Measurements from ENCODE around the gene ZFR. TPM values are rescaled to one million over a fixed set of nuclear protein-coding genes. Genes with fewer than 3 reads are reported as not detected.

The ZFR gene
- total and polyA plus RNA-seq, 8 donors, result 47.1 to 116 (median 103) TPM

DNA sequence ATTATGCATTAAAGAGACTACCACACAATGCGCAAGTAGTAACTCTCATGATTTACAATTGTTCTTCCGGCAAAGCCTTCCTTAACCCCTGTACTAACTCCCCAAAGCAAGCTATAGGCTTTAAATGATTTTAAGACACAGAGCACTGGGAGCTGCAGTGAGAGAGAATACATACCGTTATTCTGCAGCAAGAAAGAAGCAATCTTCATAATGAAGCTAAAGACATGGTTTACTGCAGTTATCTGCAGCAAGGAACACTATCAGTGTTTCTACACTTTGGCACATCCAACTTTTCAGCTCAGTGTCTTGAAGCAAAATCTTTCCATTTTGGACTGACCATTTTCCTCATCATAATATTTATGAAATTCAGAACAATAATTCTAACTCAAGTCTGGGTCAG is 61.0 kb downstream of the ZFR start:
- H3K9me3 ChIP-seq, result no peaks in the 10 kb centered on the region
- DNase-seq (no peak), ATAC-seq (no peak)
- intact Hi-C loops (cut with DNase I), result no loop called here
- no peak overlapping the region for H3K4me3 ChIP-seq
- peaks cover 0 to 9% of the 10 kb centered on the region in 2 donors for H3K4me1 ChIP-seq
- H3K27ac ChIP-seq, result no peak overlapping the region
- no peak for TF ChIP-seq CTCF (IDR thresholded peaks at IDR 0.05)
- H3K27me3 ChIP-seq, result no peaks in the 10 kb centered on the region
- H3K36me3 ChIP-seq, result peaks cover 0 to 90% of the 10 kb centered on the region in 2 donors

DNA sequence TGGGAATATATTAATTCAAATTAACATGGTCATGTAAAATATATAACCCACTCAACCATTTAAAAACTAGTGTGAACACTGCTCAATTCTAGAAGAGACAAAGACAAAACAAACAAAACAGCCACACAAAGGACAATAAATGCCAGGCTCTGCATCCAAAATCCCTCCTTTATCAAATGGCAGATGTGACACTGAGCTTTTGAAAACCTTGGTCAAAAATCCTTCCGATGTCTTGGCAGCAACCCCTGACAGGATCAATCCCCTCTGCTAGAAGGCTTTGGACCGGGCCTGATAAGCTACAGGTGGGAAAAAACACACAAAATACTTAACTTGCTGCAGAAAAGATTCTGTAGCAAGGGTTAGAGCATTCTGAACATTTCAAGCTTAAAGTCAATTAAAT is 61.5 kb downstream of the ZFR start:
- H3K27ac ChIP-seq, result no peak overlapping the region
- TF ChIP-seq CTCF (IDR thresholded peaks at IDR 0.05), result no peak
- intact Hi-C loops (cut with DNase I), result no loop called here
- no peak overlapping the region for H3K4me3 ChIP-seq
- no peak for ATAC-seq
- H3K36me3 ChIP-seq, result peaks cover 0 to 90% of the 10 kb centered on the region in 2 donors
- H3K9me3 ChIP-seq, result no peaks in the 10 kb centered on the region
- DNase-seq, result no peak
- no peaks in the 10 kb centered on the region for H3K27me3 ChIP-seq
- peaks cover 0 to 5% of the 10 kb centered on the region in 2 donors for H3K4me1 ChIP-seq

DNA sequence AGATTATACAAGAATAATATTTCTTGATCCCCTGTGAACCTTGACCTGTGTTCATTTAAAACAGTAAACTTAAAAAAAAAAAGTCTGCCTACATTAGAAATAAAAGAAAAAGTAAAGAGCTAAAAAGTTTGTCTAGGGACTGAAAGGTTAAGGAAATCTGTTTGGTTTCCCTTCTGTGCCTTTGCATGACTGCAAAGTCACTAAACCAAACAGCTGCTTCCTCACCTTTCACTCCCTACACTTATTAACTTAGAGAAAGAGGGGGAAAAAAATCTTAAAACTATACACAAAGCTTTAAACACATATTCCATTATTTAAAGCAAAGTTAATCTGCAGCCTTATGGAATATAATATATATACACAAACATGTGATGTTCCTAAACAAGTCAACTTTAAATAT is 65.1 kb downstream of the ZFR start:
- Histone ChIP-seq H3K4me1 (no peaks in the 10 kb centered on the region), H3K4me3 (no peak overlapping the region), H3K9me3 (no peaks in the 10 kb centered on the region), H3K27ac (no peak overlapping the region), H3K27me3 (no peaks in the 10 kb centered on the region), H3K36me3 (peaks cover 0 to 92% of the 10 kb centered on the region in 2 donors)
- intact Hi-C loops (cut with DNase I), result no loop called here
- DNase-seq (no peak), ATAC-seq (no peak)
- no peak for TF ChIP-seq CTCF (IDR thresholded peaks at IDR 0.05)

- Histone ChIP-seq H3K27ac (no peak overlapping the region), H3K36me3 (peaks cover 0 to 92% of the 10 kb centered on the region in 2 donors), H3K4me3 (no peak overlapping the region), H3K27me3 (no peaks in the 10 kb centered on the region), H3K4me1 (no peaks in the 10 kb centered on the region), H3K9me3 (no peaks in the 10 kb centered on the region)
- no peak for ATAC-seq
- no peak for TF ChIP-seq CTCF (IDR thresholded peaks at IDR 0.05)
- intact Hi-C loops (cut with DNase I), result no loop called here
- no peak for DNase-seq
Observed at GRCh38 chr5:32378966-32379365, 65.6 kb downstream of the ZFR start.

GRCh38 chr5:32369542-32370155 is 74.9 kb downstream of the ZFR start:
- no peak for TF ChIP-seq CTCF (IDR thresholded peaks at IDR 0.05)
- H3K4me1 ChIP-seq, result no peaks in the 10 kb centered on the region
- H3K4me3 ChIP-seq, result no peak overlapping the region
- no peaks in the 10 kb centered on the region for H3K27me3 ChIP-seq
- no peak for ATAC-seq
- no peaks in the 10 kb centered on the region for H3K9me3 ChIP-seq
- no peak for DNase-seq
- intact Hi-C loops (cut with DNase I), result no loop called here
- H3K27ac ChIP-seq, result no peak overlapping the region
- H3K36me3 ChIP-seq, result peaks cover 0 to 62% of the 10 kb centered on the region in 2 donors

Measured in left lung (tissue), 10 donors.